ENCODE measurements around the gene SLC34A2. TPM values are rescaled to one million over a fixed set of nuclear protein-coding genes. Genes with fewer than 3 reads are reported as not detected.

Gene SLC34A2
- total and polyA plus RNA-seq, 2 of the 8 experiments (the other 6 are each of a cell fraction or from before 2014, with no cell fraction given), result 2.2 to 2.9 TPM

GRCh38 chr4:25713812-25714211 is 58.2 kb downstream of the SLC34A2 start:
- ChIA-PET CTCF (ENCODE audit: partially characterized antibody) (interaction anchor here (0.6 to 1.0 kb wide), 2 partner anchors 20 to 1393 kb away, joined by 3 to 4 read pairs; no protein-coding TSS in a partner anchor), POLR2A (ENCODE audit: partially characterized antibody) (no interaction called here)
- H3K14ac ChIP-seq (ENCODE audit: insufficient read length), result no peak overlapping the region
- no peak overlapping the region for H4K5ac ChIP-seq (ENCODE audit: insufficient read length, low read depth, low read length)
- no peak overlapping the region for H3K18ac ChIP-seq (ENCODE audit: extremely low read depth, low read length)
- no peaks in the 10 kb centered on the region for H3K9me3 ChIP-seq (ENCODE audit: insufficient read depth in 2 of 2, low read depth in 1 of 2, low read length in 1 of 2)
- H3K27ac ChIP-seq (ENCODE audit: low read depth, low read length), result no peak overlapping the region
- no peaks in the 10 kb centered on the region for H4K20me1 ChIP-seq (replicated peaks in 1 of 2; ENCODE audit: control insufficient read depth in 1 of 2, insufficient read depth in 2 of 2, low read length in 2 of 2)
- H2BK12ac ChIP-seq (ENCODE audit: low read depth, low read length), result no peak overlapping the region
- H3K56ac ChIP-seq (replicated peaks; ENCODE audit: insufficient read length, low read depth, low read length), result no peak overlapping the region
- H2BK20ac ChIP-seq (ENCODE audit: low read length), result no peak overlapping the region
- H3K9ac ChIP-seq (replicated peaks in 1 of 4; ENCODE audit: extremely low read depth in 1 of 4, low read depth in 3 of 4, low read length in 3 of 4), result no peak overlapping the region
- no peak for DNase-seq (ENCODE audit: low read depth in 1 of 2, low spot score in 2 of 2)
- no peak overlapping the region for H3K4me3 ChIP-seq (ENCODE audit: extremely low read depth in 1 of 4, insufficient read depth in 2 of 4, low read depth in 3 of 4, low read length in 4 of 4)
- H2BK120ac ChIP-seq (replicated peaks; ENCODE audit: low read depth, low read length), result no peak overlapping the region
- H3K27me3 ChIP-seq (replicated peaks in 1 of 4; ENCODE audit: control insufficient read depth in 3 of 4, extremely low read depth in 1 of 4, insufficient read depth in 3 of 4, low read length in 3 of 4), result no peaks in the 10 kb centered on the region
- no peak overlapping the region for H2BK15ac ChIP-seq (ENCODE audit: low read length)
- H3K79me1 ChIP-seq (ENCODE audit: low read depth, low read length), result no peaks in the 10 kb centered on the region
- H3K23ac ChIP-seq (ENCODE audit: insufficient read length), result no peak overlapping the region
- no peaks in the 10 kb centered on the region; a peak in 1 of 7 replicates for H3K4me1 ChIP-seq (replicated peaks in 1 of 4; ENCODE audit: control insufficient read depth in 3 of 4, insufficient read depth in 4 of 4, low read length in 3 of 4)
- FAIRE-seq, result no peak
- H3K4ac ChIP-seq (replicated peaks; ENCODE audit: insufficient read length, low read depth, low read length), result no peak overlapping the region
- no peak overlapping the region for H2BK5ac ChIP-seq (ENCODE audit: low read depth, low read length)
- WGBS, 2 experiments (ENCODE audit: extremely low coverage in 1 of 2, insufficient coverage in 1 of 2, insufficient read length in 1 of 2, insufficient replicate concordance in 2 of 2, low coverage in 1 of 2, low lambda C conversion rate in 2 of 2, missing lambda C conversion rate in 1 of 2), result 88% methylated on average over 4 of the region's 4 CpGs; no CpG with 5 or more reads in 1 of the 2 experiments
- H3K36me3 ChIP-seq (ENCODE audit: control insufficient read depth in 2 of 4, insufficient read depth in 4 of 4, low read length in 3 of 4), result no peaks in the 10 kb centered on the region
- no peaks in the 10 kb centered on the region for H3K23me2 ChIP-seq (ENCODE audit: low read depth, low read length)
- H4K8ac ChIP-seq (ENCODE audit: extremely low read depth, insufficient read depth, low read length), result no peak overlapping the region
- no peak overlapping the region for H2AK5ac ChIP-seq (ENCODE audit: low read depth, low read length)
- H3K4me2 ChIP-seq (ENCODE audit: insufficient read depth in 1 of 2, low read depth in 2 of 2, low read length in 2 of 2), result no peak overlapping the region
- no peak overlapping the region for H4K91ac ChIP-seq (replicated peaks; ENCODE audit: insufficient read length, low read length)
- H2AFZ ChIP-seq (ENCODE audit: low read length), result no peak overlapping the region
- H3K79me2 ChIP-seq (ENCODE audit: control insufficient read depth in 1 of 2, insufficient read depth in 2 of 2, low read length in 2 of 2), result no peaks in the 10 kb centered on the region
- no peak for TF ChIP-seq ZNF274 (IDR thresholded peaks at IDR 0.05; ENCODE audit: borderline replicate concordance, extremely low read depth, low read length)
- TF ChIP-seq MAX (IDR thresholded peaks at IDR 0.05), result no peak
- TF ChIP-seq MAFK (IDR thresholded peaks at IDR 0.05; ENCODE audit: low read depth, low read length), result no peak
- no peak for TF ChIP-seq SP2 (IDR thresholded peaks at IDR 0.05; ENCODE audit: low read length)
- TF ChIP-seq POLR2A (IDR thresholded peaks at IDR 0.05; ENCODE audit: control extremely low read depth in 1 of 2, low read depth in 2 of 2, low read length in 2 of 2), result no peak
- TF ChIP-seq SIX5 (IDR thresholded peaks at IDR 0.05; ENCODE audit: low read depth, low read length), result no peak
- TF ChIP-seq SAP30 (IDR thresholded peaks at IDR 0.05; ENCODE audit: insufficient read depth, insufficient replicate concordance, low read length), result no peak
- TF ChIP-seq EP300 (IDR thresholded peaks at IDR 0.05; ENCODE audit: borderline replicate concordance in 1 of 2, low read depth in 2 of 2, low read length in 2 of 2), result no peak
- TF ChIP-seq POU5F1 (IDR thresholded peaks at IDR 0.05; ENCODE audit: low read depth, low read length), result no peak
- TF ChIP-seq YY1 (IDR thresholded peaks at IDR 0.05; ENCODE audit: low read depth, low read length), result no peak
- no peak for TF ChIP-seq CBX5 (IDR thresholded peaks at IDR 0.05; ENCODE audit: low read depth, low read length)
- no peak for TF ChIP-seq SUZ12 (IDR thresholded peaks at IDR 0.05; ENCODE audit: low read length)
- no peak for TF ChIP-seq HDAC6 (IDR thresholded peaks at IDR 0.05; ENCODE audit: low read depth, low read length)
- TF ChIP-seq GABPA (IDR thresholded peaks at IDR 0.05; ENCODE audit: borderline replicate concordance, insufficient read depth, low read length), result no peak

Data from H1 (cell line).